Measurements from ENCODE around the gene RIC8A. TPM values are rescaled to one million over a fixed set of nuclear protein-coding genes. Genes with fewer than 3 reads are reported as not detected.
A peak's percentile ranks its signal among the peaks of the same experiment; 100 is the strongest.
"Not testable (repeated sequence)": the region's sequence is repeated elsewhere in the genome, so short reads cannot be mapped to it uniquely, and the experiment has no call there.

The RIC8A gene
- total RNA-seq (2021) (115 and 129 TPM in 2 replicates), Bru-seq, nascent RNA (percentile 72 among the genes with signal in this experiment), BruChase-seq, experiment 1, labeled RNA remaining after a 2-hour chase (percentile 87 among the genes with signal in this experiment), BruChase-seq, experiment 2, labeled RNA remaining after a 6-hour chase (percentile 96 among the genes with signal in this experiment)
- long read RNA-seq, transcript RIC8A-203 (10 exons, 3,703 nt) = major isoform, 38 of 60 reads
- long read RNA-seq, partial matches to known transcripts = 7 of 60 reads
- long read RNA-seq, other reads (novel, unspliced or antisense) = 14 of 60 reads

DNA sequence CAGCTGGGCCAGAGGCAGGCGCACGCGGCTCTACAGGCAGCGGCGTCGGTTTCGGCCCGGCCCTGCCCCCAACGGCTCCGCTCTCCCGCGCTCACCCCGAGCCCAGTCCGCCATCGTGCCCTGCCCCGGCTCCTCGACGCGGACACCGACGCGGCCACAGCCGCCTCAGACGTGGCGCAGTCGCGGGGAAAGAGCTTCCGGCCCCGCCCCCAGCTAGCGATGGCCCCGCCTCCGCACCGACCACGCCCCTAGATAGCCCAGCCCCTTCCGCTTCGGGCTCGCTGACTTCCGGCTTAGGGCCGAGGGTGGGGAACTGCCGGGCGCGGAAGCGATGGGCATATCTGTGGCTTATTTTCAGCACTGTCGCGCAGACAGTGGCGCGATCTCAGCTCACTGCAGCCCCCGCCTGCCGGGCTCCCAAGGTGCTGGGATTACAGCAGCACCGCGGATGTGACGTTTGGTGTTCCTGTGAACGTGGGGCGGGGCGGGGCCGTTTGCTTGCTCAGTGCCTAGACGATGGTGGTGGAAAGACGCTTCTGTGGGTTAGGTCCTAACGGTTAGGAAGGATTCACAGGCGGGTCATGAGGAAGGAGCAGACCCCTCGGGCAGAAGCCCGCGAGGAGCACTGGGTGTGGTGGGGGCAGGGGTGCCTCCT is at the start of gene RIC8A, which contains the start of gene BET1L:
Gene RIC8A, plus strand, starts transcription at position 501 of the 655 bp plus-strand sequence. CDS start 1,147 bp downstream, outside the sequence.
Gene BET1L, minus strand, starts transcription at position 192 of the 655 bp plus-strand sequence. Its CDS starts 78 bp downstream, at position 114.
- Histone ChIP-seq H3K36me3 (ENCODE audit: low read depth) (no peaks in the 10 kb centered on the region), H3K27ac (peak within 1 kb of the TSS; percentile 89), H2AFZ (peak within 1 kb of the TSS; percentile 80), H3K4me2 (peak within 1 kb of the TSS; percentile 99), H4K20me1 (ENCODE audit: insufficient read depth) (peaks cover 11% of the 10 kb centered on the region; the same call in 1 of the 2 replicates), H3K4me1 (replicated peaks; ENCODE audit: insufficient read depth) (peaks cover 11% of the 10 kb centered on the region), H3F3A (ENCODE audit: insufficient read depth, low read depth) (peaks cover 10% of the 10 kb centered on the region), H3K79me2 (ENCODE audit: low read depth) (peaks cover 51% of the 10 kb centered on the region), H3K27me3 (ENCODE audit: insufficient read depth, low read depth) (no peaks in the 10 kb centered on the region), H3K9me2 (ENCODE audit: insufficient read depth) (no peaks in the 10 kb centered on the region), H3K4me3 (peak within 1 kb of the TSS; percentile 67), H3K9me3 (ENCODE audit: insufficient read depth, low read depth) (no peaks in the 10 kb centered on the region)
- BruUV-seq (replicated peaks) = no TSS peak
- no peak for TF ChIP-seq EZH2 (IDR thresholded peaks at IDR 0.05; ENCODE audit: low read depth)
- TF ChIP-seq, protein P1, sequence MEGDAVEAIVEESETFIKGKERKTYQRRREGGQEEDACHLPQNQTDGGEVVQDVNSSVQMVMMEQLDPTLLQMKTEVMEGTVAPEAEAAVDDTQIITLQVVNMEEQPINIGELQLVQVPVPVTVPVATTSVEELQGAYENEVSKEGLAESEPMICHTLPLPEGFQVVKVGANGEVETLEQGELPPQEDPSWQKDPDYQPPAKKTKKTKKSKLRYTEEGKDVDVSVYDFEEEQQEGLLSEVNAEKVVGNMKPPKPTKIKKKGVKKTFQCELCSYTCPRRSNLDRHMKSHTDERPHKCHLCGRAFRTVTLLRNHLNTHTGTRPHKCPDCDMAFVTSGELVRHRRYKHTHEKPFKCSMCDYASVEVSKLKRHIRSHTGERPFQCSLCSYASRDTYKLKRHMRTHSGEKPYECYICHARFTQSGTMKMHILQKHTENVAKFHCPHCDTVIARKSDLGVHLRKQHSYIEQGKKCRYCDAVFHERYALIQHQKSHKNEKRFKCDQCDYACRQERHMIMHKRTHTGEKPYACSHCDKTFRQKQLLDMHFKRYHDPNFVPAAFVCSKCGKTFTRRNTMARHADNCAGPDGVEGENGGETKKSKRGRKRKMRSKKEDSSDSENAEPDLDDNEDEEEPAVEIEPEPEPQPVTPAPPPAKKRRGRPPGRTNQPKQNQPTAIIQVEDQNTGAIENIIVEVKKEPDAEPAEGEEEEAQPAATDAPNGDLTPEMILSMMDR (conservative IDR thresholded peaks at IDR 0.05) = no peak
- POLR2A ChIA-PET (ENCODE audit: unreplicated experiment) = interaction anchor here (0.5 to 0.9 kb wide), 10 partner anchors 45 to 571 kb away, joined by 3 to 9 read pairs (median 5); partner anchors contain the start of gene PHRF1
- intact Hi-C loops (cut with micrococcal nuclease; ENCODE audit: unreplicated experiment) = loop anchor here (1.0 to 5.0 kb wide), 2 partner anchors 29 to 255 kb away; partner anchors contain the start of genes PSMD13 and SIRT3
- CTCF ChIA-PET = no interaction called here
- peak; percentile 89 to 95 for DNase-seq

DNA sequence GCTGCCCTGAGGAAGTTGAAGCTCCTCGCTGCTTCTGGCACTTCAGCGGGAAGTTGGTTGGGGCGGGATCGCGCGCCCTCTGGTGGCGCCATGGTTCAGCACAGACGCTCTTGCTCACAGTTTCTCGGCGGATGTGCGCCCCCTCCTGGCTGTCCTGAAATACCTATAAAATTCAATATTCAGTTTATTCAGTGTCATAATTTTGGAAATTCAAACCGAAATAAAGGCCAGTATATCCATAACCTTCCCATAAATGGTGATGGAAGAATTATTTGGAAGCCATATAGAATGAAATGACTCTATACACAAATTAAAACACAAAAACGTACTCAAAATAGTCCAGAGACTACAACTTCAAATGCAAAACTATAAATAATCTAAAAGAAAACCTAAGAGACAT is 27.3 kb upstream of the RIC8A start:
- H3K4me3 ChIP-seq; DNase-seq; POLR2A ChIA-PET (ENCODE audit: unreplicated experiment); H3K36me3 ChIP-seq (ENCODE audit: low read depth); H3F3A ChIP-seq (ENCODE audit: insufficient read depth, low read depth); H3K79me2 ChIP-seq (ENCODE audit: low read depth); H4K20me1 ChIP-seq (ENCODE audit: insufficient read depth); H2AFZ ChIP-seq; CTCF ChIA-PET; H3K4me2 ChIP-seq; H3K27ac ChIP-seq; BruUV-seq (replicated peaks); H3K4me1 ChIP-seq (replicated peaks; ENCODE audit: insufficient read depth); H3K27me3 ChIP-seq (ENCODE audit: insufficient read depth, low read depth); H3K9me3 ChIP-seq (ENCODE audit: insufficient read depth, low read depth); intact Hi-C loops (cut with micrococcal nuclease; ENCODE audit: unreplicated experiment); H3K9me2 ChIP-seq (ENCODE audit: insufficient read depth): not testable (repeated sequence)
- TF ChIP-seq, protein P1 (conservative IDR thresholded peaks at IDR 0.05) = peak; percentile 49

DNA sequence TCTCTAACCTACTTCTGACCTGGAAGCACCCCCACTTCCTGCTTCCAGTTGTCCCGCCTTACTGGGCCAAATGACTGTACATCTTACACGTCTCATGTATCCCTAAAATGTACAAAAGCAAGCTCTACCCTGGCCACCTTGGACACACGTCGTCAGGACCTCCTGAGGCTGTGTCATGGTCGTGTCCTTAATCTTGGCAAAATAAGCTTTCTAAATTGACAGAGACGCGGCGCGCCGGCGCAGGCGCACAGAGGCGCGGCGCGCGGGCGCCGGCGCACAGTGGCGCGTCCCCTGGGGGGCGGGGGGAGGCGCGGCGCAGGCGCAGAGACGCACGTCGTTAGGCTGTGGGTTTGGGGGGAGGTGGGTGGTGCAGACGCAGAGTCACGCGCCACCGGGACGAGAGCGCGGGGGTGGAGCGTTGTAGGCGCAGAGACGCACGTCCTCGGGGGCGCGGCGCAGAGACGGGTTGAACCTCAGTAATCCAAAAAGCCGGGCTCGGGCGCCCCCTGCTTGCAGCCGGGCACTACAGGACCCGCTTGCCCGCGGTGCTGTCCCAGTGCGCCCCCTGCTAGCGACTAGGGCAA is 18.2 kb upstream of the RIC8A start:
- H3K4me3 ChIP-seq; DNase-seq; H2AFZ ChIP-seq; POLR2A ChIA-PET (ENCODE audit: unreplicated experiment); CTCF ChIA-PET; H3K4me2 ChIP-seq; H3K27ac ChIP-seq; intact Hi-C loops (cut with micrococcal nuclease; ENCODE audit: unreplicated experiment); H3K27me3 ChIP-seq (ENCODE audit: insufficient read depth, low read depth); H3K79me2 ChIP-seq (ENCODE audit: low read depth); H3F3A ChIP-seq (ENCODE audit: insufficient read depth, low read depth); H4K20me1 ChIP-seq (ENCODE audit: insufficient read depth); BruUV-seq (replicated peaks); H3K9me2 ChIP-seq (ENCODE audit: insufficient read depth); H3K36me3 ChIP-seq (ENCODE audit: low read depth); H3K4me1 ChIP-seq (replicated peaks; ENCODE audit: insufficient read depth); H3K9me3 ChIP-seq (ENCODE audit: insufficient read depth, low read depth): not testable (repeated sequence)

Measured in PC-9 (cell line).